Lung (tissue), 12 donors: ENCODE results near the gene GALNT9. TPM values are rescaled to one million over a fixed set of nuclear protein-coding genes. Genes with fewer than 3 reads are reported as not detected.

Experiments
- ATAC-seq: fragments of 200-7000 bp; cut with Tn5 transposase; one replicate; pipeline ENCODE4 v1.9.1; 2020; ENCODE audit warnings: moderate number of reproducible peaks; ENCODE audit not compliant: insufficient read depth, low FRiP score
- DNase-seq, 3 donors: peaks; one replicate each; pipeline ENCODE4 v3.0.0-alpha.2; 2013 to 2017
- H3K27ac ChIP-seq, 2 donors: one replicate each; pipeline ENCODE4 v1.5.1; 2013; ENCODE audit warnings: mild to moderate bottlenecking in 2 of 2, moderate library complexity in 2 of 2, control low read depth in 1 of 2, inconsistent platforms in 1 of 2, low read depth in 1 of 2, low read length in 1 of 2
- H3K27me3 ChIP-seq, 3 donors: one replicate each; pipeline ENCODE4 v1.5.1; 2013; ENCODE audit warnings: low read length in 2 of 3; ENCODE audit not compliant: control insufficient read depth in 3 of 3, insufficient read depth in 3 of 3
- H3K36me3 ChIP-seq, 4 donors: one replicate each; pipeline ENCODE4 v1.5.1; 2013; ENCODE audit warnings: low read length in 4 of 4, mild to moderate bottlenecking in 1 of 4, moderate library complexity in 1 of 4; ENCODE audit not compliant: control insufficient read depth in 4 of 4, insufficient read depth in 4 of 4
- H3K4me1 ChIP-seq, 5 donors: one replicate each; pipeline ENCODE4 v1.5.1; 2013; ENCODE audit warnings: low read length in 5 of 5, mild to moderate bottlenecking in 2 of 5, moderate library complexity in 1 of 5; ENCODE audit not compliant: control insufficient read depth in 5 of 5, insufficient read depth in 5 of 5
- H3K4me3 ChIP-seq: one replicate; pipeline ENCODE4 v1.5.1; 2013; ENCODE audit warnings: mild to moderate bottlenecking, control low read depth, moderate library complexity
- H3K9ac ChIP-seq, 2 donors: one replicate each; pipeline ENCODE4 v1.5.1; 2013; ENCODE audit warnings: low read length in 2 of 2, control low read depth in 1 of 2; ENCODE audit not compliant: insufficient read depth in 1 of 2
- H3K9me3 ChIP-seq, 4 donors: one replicate each; pipeline ENCODE4 v1.5.1; 2013; ENCODE audit warnings: low read length in 3 of 4, mild to moderate bottlenecking in 1 of 4, moderate library complexity in 1 of 4; ENCODE audit not compliant: control insufficient read depth in 4 of 4, insufficient read depth in 3 of 4
- WGBS, 2 donors: extraction: QIAGEN DNeasy Blood & Tissue Kit; methylation state at CpG; one replicate each; pipeline ENCODE4 v1.1.7; 2013; 5-methylcytosine and 5-hydroxymethylcytosine counted together
- polyA plus RNA-seq, 2 donors: library from polyadenylated mRNA; stranded (reverse); fragments of 200-250 nt; gene quantifications; one replicate each; pipeline ENCODE4 v1.2.1, GENCODE V29; 2013
- total RNA-seq, 2 donors: library from RNA; depleted of rRNA in 1 of 2; stranded (reverse); fragments of >200 nt in 1 of 2; gene quantifications; one replicate each; pipeline ENCODE4 v1.2.1, GENCODE V29; 2014 to 2021
- TF ChIP-seq, protein P1 (sequence below): IDR thresholded peaks from 2 replicates; pipeline ENCODE4 v1.5.1; 2012; ENCODE audit warnings: mild to moderate bottlenecking; ENCODE audit errors: control extremely low read depth, extremely low read depth
- donor health status: control.
- donor health status: control.
- donor health status: Bipolar disorder and iron deficiency.
- donor health status: healthy.
- donor health status: DM: yes; HTN: yes; CAD: no.

The GALNT9 gene
- total and polyA plus RNA-seq, 4 donors: 0.13 to 1.7 (median 0.79) TPM

DNA sequence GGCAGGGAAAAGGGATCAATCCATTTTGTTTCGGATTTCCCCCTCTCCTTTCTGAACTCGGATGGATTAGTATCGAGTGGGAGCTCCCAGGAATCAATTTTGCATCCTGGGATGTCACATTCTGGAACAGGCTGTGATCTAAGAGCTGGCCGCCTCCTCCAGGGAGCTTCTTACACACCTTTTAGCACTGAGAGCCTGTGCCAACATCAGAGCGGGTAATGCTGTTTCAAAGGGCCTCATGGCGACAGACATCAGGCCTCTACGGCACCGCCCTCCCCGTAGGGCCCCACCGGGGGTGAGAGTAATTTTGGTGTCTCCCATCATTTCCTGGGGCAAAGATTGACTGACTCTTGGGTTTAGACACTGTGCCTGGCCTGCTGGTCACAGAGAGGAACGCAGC lies 2.7 kb downstream of the GALNT9 start:
- ATAC-seq: no peak
- WGBS, 2 donors: 72 to 77% methylated on average over 11 of the region's 11 CpGs
- Histone ChIP-seq H3K9me3 (peaks cover 0 to 3% (median 0%) of the 10 kb centered on the region in 4 donors), H3K9ac (no peak overlapping the region), H3K4me3 (no peak overlapping the region), H3K27ac (no peak overlapping the region), H3K36me3 (no peaks in the 10 kb centered on the region), H3K27me3 (peaks cover 9 to 68% (median 33%) of the 10 kb centered on the region in 3 donors), H3K4me1 (peaks cover 0 to 12% (median 9%) of the 10 kb centered on the region in 5 donors)
- DNase-seq: no peak
- TF ChIP-seq, protein P1, sequence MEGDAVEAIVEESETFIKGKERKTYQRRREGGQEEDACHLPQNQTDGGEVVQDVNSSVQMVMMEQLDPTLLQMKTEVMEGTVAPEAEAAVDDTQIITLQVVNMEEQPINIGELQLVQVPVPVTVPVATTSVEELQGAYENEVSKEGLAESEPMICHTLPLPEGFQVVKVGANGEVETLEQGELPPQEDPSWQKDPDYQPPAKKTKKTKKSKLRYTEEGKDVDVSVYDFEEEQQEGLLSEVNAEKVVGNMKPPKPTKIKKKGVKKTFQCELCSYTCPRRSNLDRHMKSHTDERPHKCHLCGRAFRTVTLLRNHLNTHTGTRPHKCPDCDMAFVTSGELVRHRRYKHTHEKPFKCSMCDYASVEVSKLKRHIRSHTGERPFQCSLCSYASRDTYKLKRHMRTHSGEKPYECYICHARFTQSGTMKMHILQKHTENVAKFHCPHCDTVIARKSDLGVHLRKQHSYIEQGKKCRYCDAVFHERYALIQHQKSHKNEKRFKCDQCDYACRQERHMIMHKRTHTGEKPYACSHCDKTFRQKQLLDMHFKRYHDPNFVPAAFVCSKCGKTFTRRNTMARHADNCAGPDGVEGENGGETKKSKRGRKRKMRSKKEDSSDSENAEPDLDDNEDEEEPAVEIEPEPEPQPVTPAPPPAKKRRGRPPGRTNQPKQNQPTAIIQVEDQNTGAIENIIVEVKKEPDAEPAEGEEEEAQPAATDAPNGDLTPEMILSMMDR: no peak

DNA sequence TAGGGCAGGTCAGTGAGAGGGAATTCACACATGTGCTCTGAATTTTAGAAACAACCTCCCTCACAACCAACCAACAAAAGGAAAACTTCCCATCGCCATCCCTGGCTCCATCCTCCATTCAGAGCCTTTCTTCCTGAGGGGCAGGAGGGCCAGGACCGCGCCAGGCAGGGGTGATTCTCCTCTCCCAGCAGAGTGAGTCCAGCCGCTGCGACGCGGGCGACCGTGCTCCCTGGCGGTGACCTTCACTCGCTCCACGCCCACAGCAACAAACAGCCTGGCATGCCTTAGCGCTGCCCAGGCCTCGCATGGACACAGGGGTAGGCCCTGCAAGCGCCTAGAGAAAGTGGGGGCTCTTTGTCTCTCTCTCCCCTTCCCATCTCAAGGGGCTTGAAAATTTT lies 3.7 kb downstream of the GALNT9 start:
- Histone ChIP-seq H3K27ac (no peak overlapping the region), H3K27me3 (peaks cover 9 to 59% (median 26%) of the 10 kb centered on the region in 3 donors), H3K9me3 (peaks cover 0 to 3% (median 0%) of the 10 kb centered on the region in 4 donors), H3K9ac (no peak overlapping the region), H3K36me3 (no peaks in the 10 kb centered on the region), H3K4me1 (peaks cover 0 to 12% (median 9%) of the 10 kb centered on the region in 5 donors), H3K4me3 (no peak overlapping the region)
- TF ChIP-seq, protein P1: no peak
- ATAC-seq: no peak
- DNase-seq: no peak
- WGBS, 2 donors: 95 to 97% methylated on average over 15 of the region's 15 CpGs

DNA sequence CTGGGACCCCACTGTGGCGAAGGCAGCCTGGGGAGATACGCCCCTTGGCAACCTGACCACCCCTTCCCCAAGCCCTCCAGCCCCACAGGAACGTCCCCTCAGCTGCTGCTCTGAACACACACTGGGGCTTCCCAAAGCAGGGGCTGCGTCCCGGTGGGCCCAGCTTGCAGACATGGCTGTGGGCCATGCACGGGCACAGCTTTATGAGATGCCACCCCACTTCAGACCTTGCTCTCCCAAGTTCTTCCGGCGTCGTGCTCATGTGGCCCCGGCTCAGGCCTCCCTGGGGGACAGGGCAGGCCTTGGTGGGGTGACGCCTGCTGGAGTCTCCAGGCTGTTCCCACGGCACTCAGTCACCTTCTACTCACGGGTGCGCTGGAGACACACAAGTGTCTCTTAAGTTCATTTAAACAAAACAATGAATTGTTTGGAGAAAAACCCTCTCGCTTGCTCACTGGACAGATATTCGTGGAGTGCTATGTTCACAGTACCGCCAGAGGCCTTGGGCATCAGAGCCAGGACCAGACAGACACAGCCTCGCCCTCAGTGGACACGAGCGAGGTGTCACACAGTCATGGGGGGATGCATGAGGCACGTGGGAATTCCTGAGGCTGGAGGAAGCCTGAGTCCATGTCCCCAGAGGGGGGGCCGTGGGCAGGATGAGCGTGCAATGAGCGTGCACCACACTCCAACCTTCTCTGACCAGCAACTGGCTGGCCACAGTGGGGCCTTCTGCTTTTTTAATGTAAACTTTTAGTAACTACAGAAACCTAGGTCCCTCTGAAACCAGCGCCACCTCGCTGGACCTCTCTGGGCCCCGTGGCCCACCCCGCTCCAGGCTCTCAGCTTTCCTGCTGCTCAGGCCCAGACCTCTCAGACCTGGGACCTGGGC lies 4.3 kb downstream of the GALNT9 start:
- H3K36me3 ChIP-seq: no peaks in the 10 kb centered on the region
- peaks cover 9 to 53% (median 19%) of the 10 kb centered on the region in 3 donors for H3K27me3 ChIP-seq
- no peak overlapping the region for H3K9ac ChIP-seq
- no peak for DNase-seq
- H3K4me1 ChIP-seq: peaks cover 0 to 12% (median 9%) of the 10 kb centered on the region in 5 donors
- TF ChIP-seq, protein P1: no peak
- WGBS, 2 donors: 82 to 88% methylated on average over 28 of the region's 28 CpGs
- H3K9me3 ChIP-seq: no peaks in the 10 kb centered on the region
- H3K27ac ChIP-seq: no peak overlapping the region
- no peak overlapping the region for H3K4me3 ChIP-seq
- no peak for ATAC-seq
